Measurements from ENCODE around the gene MTHFD1L. TPM values are rescaled to one million over a fixed set of nuclear protein-coding genes. Genes with fewer than 3 reads are reported as not detected.

Gene MTHFD1L
- total RNA-seq, 4 donors from 2014 or later, result 4.7 to 45.9 (median 24.0) TPM

GRCh38 chr6:151149793-151150192 is 284.3 kb downstream of the MTHFD1L start:
- ATAC-seq (ENCODE audit: low FRiP score) (no peak), DNase-seq (ENCODE audit: low spot score) (no peak)
- no peak for TF ChIP-seq CTCF (IDR thresholded peaks at IDR 0.05)

Small RNAs within 50 kb of the gene (small RNA-seq; reads per million reads assigned to genes)
- gene RNU6-302P, result not detected
